Activated gamma-delta T cell treated with Interleukin-2 at 50 U/mL for 16 hours (primary cell): ENCODE results near the gene ZNF597.

Experiments
- DNase-seq: peaks from one replicate; pipeline ENCODE4 v3.0.0-alpha.2; 2020

The ZNF597 gene

GRCh38 chr16:3439637-3440036, 3.7 kb downstream of the ZNF597 start:
- DNase-seq, result no peak

- no peak for DNase-seq
These were observed 8.9 kb downstream of the ZNF597 start for GRCh38 chr16:3434373-3434772.

- peak; percentile 43 for DNase-seq
These were observed 11.5 kb downstream of the ZNF597 start for GRCh38 chr16:3431779-3432219.

- no peak for DNase-seq
These were observed 29.4 kb downstream of the ZNF597 start for GRCh38 chr16:3413730-3414379.

GRCh38 chr16:3408561-3409197, 34.6 kb downstream of the ZNF597 start:
- no peak for DNase-seq

GRCh38 chr16:3401719-3402397, 41.4 kb downstream of the ZNF597 start:
- no peak for DNase-seq

GRCh38 chr16:3400779-3401688, 42.3 kb downstream of the ZNF597 start, which contains the start of the genes ZNF174 and ZSCAN32:
Gene ZNF174, plus strand, starts transcription at chr16:3401215. Its CDS starts 790 bp downstream, at chr16:3402005.
Gene ZSCAN32, minus strand, starts transcription at chr16:3401004. Its CDS starts 3,447 bp downstream, at chr16:3397557.
- peak; percentile 98 for DNase-seq

- no peak for DNase-seq
These were observed 42.9 kb downstream of the ZNF597 start for GRCh38 chr16:3400446-3400778.

GRCh38 chr16:3389663-3390338, 53.5 kb downstream of the ZNF597 start:
- DNase-seq, result no peak

GRCh38 chr16:3388325-3388724, 55.0 kb downstream of the ZNF597 start:
- DNase-seq, result no peak

- DNase-seq, result no peak
These were observed 60.3 kb downstream of the ZNF597 start for GRCh38 chr16:3383045-3383448.
